ENCODE results near the gene ALK.

DNA sequence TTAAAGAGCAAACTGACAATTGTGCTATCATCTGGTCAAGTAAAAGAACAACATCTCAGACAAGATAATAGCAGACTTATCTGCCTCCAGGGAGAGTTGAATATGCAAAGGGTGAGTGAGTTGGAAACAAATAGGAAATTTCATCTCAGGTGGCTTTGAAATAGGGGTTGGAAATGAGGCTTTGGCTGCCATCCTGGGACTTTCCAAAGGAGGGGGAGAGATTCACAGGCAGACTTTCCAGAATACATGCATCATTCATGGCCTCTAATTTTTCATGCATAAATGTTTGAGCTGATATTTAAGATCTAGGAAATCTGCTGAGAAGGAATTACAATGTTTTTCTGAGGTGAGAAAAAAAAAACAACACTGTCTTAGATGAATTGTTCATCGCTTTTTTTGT lies 300.5 kb downstream of the ALK start:
- no peak for TF ChIP-seq EZH2 (IDR thresholded peaks at IDR 0.05; ENCODE audit: low read length, unreplicated experiment)
- TF ChIP-seq, protein P1, sequence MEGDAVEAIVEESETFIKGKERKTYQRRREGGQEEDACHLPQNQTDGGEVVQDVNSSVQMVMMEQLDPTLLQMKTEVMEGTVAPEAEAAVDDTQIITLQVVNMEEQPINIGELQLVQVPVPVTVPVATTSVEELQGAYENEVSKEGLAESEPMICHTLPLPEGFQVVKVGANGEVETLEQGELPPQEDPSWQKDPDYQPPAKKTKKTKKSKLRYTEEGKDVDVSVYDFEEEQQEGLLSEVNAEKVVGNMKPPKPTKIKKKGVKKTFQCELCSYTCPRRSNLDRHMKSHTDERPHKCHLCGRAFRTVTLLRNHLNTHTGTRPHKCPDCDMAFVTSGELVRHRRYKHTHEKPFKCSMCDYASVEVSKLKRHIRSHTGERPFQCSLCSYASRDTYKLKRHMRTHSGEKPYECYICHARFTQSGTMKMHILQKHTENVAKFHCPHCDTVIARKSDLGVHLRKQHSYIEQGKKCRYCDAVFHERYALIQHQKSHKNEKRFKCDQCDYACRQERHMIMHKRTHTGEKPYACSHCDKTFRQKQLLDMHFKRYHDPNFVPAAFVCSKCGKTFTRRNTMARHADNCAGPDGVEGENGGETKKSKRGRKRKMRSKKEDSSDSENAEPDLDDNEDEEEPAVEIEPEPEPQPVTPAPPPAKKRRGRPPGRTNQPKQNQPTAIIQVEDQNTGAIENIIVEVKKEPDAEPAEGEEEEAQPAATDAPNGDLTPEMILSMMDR (conservative IDR thresholded peaks at IDR 0.05; ENCODE audit: low read depth, low read length), result no peak
